ENCODE results near the gene KRT86.

KRT86 gene

GRCh38 chr12:52267266-52267665 lies 7.2 kb upstream of the KRT86 start:
- no peak overlapping the region for H3K4me3 ChIP-seq (ENCODE audit: low read depth, low read length, poor library complexity, severe bottlenecking)
- H3F3A ChIP-seq (ENCODE audit: insufficient read depth, low read length), result no peaks in the 10 kb centered on the region
- H3K27ac ChIP-seq (ENCODE audit: low read depth, low read length, poor library complexity, severe bottlenecking), result no peak overlapping the region
- H2AFZ ChIP-seq (ENCODE audit: low read length), result no peak overlapping the region
- no peaks in the 10 kb centered on the region for H3K36me3 ChIP-seq (ENCODE audit: insufficient read depth, low read length)
- H3K79me2 ChIP-seq (ENCODE audit: insufficient read depth, low read length), result no peaks in the 10 kb centered on the region
- H3K4me1 ChIP-seq (ENCODE audit: insufficient read depth, low read length, severe bottlenecking), result no peaks in the 10 kb centered on the region
- no peaks in the 10 kb centered on the region for H3K9me3 ChIP-seq (ENCODE audit: low read length)
- no peaks in the 10 kb centered on the region; the same call in 1 of the 2 replicates for H3K27me3 ChIP-seq (ENCODE audit: insufficient read depth, low read length)
- no peaks in the 10 kb centered on the region for H4K20me1 ChIP-seq (ENCODE audit: insufficient read depth, low read length)
- no peaks in the 10 kb centered on the region for H3K9me2 ChIP-seq (ENCODE audit: low read depth, low read length)
- H3K4me2 ChIP-seq (ENCODE audit: low read length), result no peak overlapping the region
- no peak overlapping the region for H3K9ac ChIP-seq (ENCODE audit: low read length)
- TF ChIP-seq EZH2 (IDR thresholded peaks at IDR 0.05; ENCODE audit: borderline replicate concordance, low read length), result no peak
- no peak for TF ChIP-seq CTCF (IDR thresholded peaks at IDR 0.05; ENCODE audit: low read length)

GRCh38 chr12:52267699-52268098 lies 6.7 kb upstream of the KRT86 start:
- Histone ChIP-seq H3K27me3 (ENCODE audit: insufficient read depth, low read length) (no peaks in the 10 kb centered on the region; the same call in 1 of the 2 replicates), H3F3A (ENCODE audit: insufficient read depth, low read length) (no peaks in the 10 kb centered on the region), H3K79me2 (ENCODE audit: insufficient read depth, low read length) (no peaks in the 10 kb centered on the region), H3K4me2 (ENCODE audit: low read length) (no peak overlapping the region), H2AFZ (ENCODE audit: low read length) (no peak overlapping the region), H3K4me1 (ENCODE audit: insufficient read depth, low read length, severe bottlenecking) (no peaks in the 10 kb centered on the region), H3K9me2 (ENCODE audit: low read depth, low read length) (no peaks in the 10 kb centered on the region), H3K4me3 (ENCODE audit: low read depth, low read length, poor library complexity, severe bottlenecking) (no peak overlapping the region), H3K9me3 (ENCODE audit: low read length) (no peaks in the 10 kb centered on the region), H3K27ac (ENCODE audit: low read depth, low read length, poor library complexity, severe bottlenecking) (no peak overlapping the region), H3K36me3 (ENCODE audit: insufficient read depth, low read length) (no peaks in the 10 kb centered on the region), H3K9ac (ENCODE audit: low read length) (no peak overlapping the region), H4K20me1 (ENCODE audit: insufficient read depth, low read length) (no peaks in the 10 kb centered on the region)
- TF ChIP-seq CTCF (IDR thresholded peaks at IDR 0.05; ENCODE audit: low read length) (no peak), EZH2 (IDR thresholded peaks at IDR 0.05; ENCODE audit: borderline replicate concordance, low read length) (no peak)

GRCh38 chr12:52268212-52268611 lies 6.2 kb upstream of the KRT86 start:
- Histone ChIP-seq H3K4me2 (ENCODE audit: low read length) (no peak overlapping the region), H3K79me2 (ENCODE audit: insufficient read depth, low read length) (no peaks in the 10 kb centered on the region), H3K9me3 (ENCODE audit: low read length) (no peaks in the 10 kb centered on the region), H3K27ac (ENCODE audit: low read depth, low read length, poor library complexity, severe bottlenecking) (no peak overlapping the region), H3K36me3 (ENCODE audit: insufficient read depth, low read length) (no peaks in the 10 kb centered on the region), H3K27me3 (ENCODE audit: insufficient read depth, low read length) (no peaks in the 10 kb centered on the region), H4K20me1 (ENCODE audit: insufficient read depth, low read length) (no peaks in the 10 kb centered on the region), H3K9me2 (ENCODE audit: low read depth, low read length) (no peaks in the 10 kb centered on the region), H3K9ac (ENCODE audit: low read length) (no peak overlapping the region), H3K4me3 (ENCODE audit: low read depth, low read length, poor library complexity, severe bottlenecking) (no peak overlapping the region), H3F3A (ENCODE audit: insufficient read depth, low read length) (no peaks in the 10 kb centered on the region), H3K4me1 (ENCODE audit: insufficient read depth, low read length, severe bottlenecking) (no peaks in the 10 kb centered on the region), H2AFZ (ENCODE audit: low read length) (no peak overlapping the region)
- TF ChIP-seq EZH2 (IDR thresholded peaks at IDR 0.05; ENCODE audit: borderline replicate concordance, low read length) (no peak), CTCF (IDR thresholded peaks at IDR 0.05; ENCODE audit: low read length) (no peak)

Measured in OCI-LY1 (cell line).